A549 (cell line): ENCODE results near the gene RPS6KA4. TPM values are rescaled to one million over a fixed set of nuclear protein-coding genes. Genes with fewer than 3 reads are reported as not detected.

Experiments used
- EHMT2 ChIP-seq: fragments of 200-600 bp; sonication (generic); IDR thresholded peaks from 2 replicates; pipeline ENCODE4 v1.6.1; 2016; ENCODE audit warnings: antibody characterized with exemption, low read depth, mild to moderate bottlenecking, moderate library complexity
- polyA plus RNA-seq, 4 experiments: library from polyadenylated mRNA; depleted of rRNA in 3 of 4; stranded (reverse); fragments of >200 nt; fragmentation: RNase III in 1 of 4; extraction: RNeasy Plus Mini Kit Qiagen cat#74134 plus additional on column Dnase treatment in 1 of 4; gene quantifications; 2 replicates in 3 of 4; 3 replicates in 1 of 4; pipeline ENCODE4 v1.2.3, GENCODE V29; 2011 to 2017
- small RNA-seq, 6 experiments: library from RNA; depleted of rRNA; stranded (forward); fragments of <200 nt; gene quantifications; one replicate each; pipeline ENCODE3, GENCODE V24; 2012

RPS6KA4 gene
- polyA plus RNA-seq, 2 of the 4 experiments (the other 2 are of a cell fraction) = 21.4 to 35.9 TPM

- TF ChIP-seq EHMT2 = no peak
- TF ChIP-seq, all 56 proteins: peak for 0
Measured at GRCh38 chr11:64419818-64420485, 61.0 kb downstream of the RPS6KA4 start (continued).

Small RNAs within 50 kb of the gene (small RNA-seq; reads per million reads assigned to genes)
- 0 to 5.9 (median 1.0) reads per million in 6 experiments for gene MIR1237
- 0 to 6.4 (median 0.52) reads per million in 6 experiments for gene MIR7155

Other genes starting within 250 kb of the RPS6KA4 start
- gene MACROD1, start 193.0 kb upstream of the RPS6KA4 start, polyA plus RNA-seq (2011; rRNA removed) = 10.0 and 16.6 TPM in 2 replicates
- gene MACROD1, start 193.0 kb upstream of the RPS6KA4 start, polyA plus RNA-seq (2017; fragmentation: RNase III; extraction: RNeasy Plus Mini Kit Qiagen cat#74134 plus additional on column Dnase treatment) = 12.0 to 16.4 TPM (median 15.1 TPM) in 3 replicates
- gene STIP1, start 173.0 kb upstream of the RPS6KA4 start, polyA plus RNA-seq (2011; rRNA removed) = 288 and 300 TPM in 2 replicates
- gene STIP1, start 173.0 kb upstream of the RPS6KA4 start, polyA plus RNA-seq (2017; fragmentation: RNase III; extraction: RNeasy Plus Mini Kit Qiagen cat#74134 plus additional on column Dnase treatment) = 274 to 320 TPM (median 297 TPM) in 3 replicates
- gene FERMT3, start 152.4 kb upstream of the RPS6KA4 start, polyA plus RNA-seq (2011; rRNA removed) = 0.42 and 0.56 TPM in 2 replicates
- gene FERMT3, start 152.4 kb upstream of the RPS6KA4 start, polyA plus RNA-seq (2017; fragmentation: RNase III; extraction: RNeasy Plus Mini Kit Qiagen cat#74134 plus additional on column Dnase treatment) = 1.9 to 2.1 TPM (median 2.0 TPM) in 3 replicates
- gene TRPT1, start 133.0 kb upstream of the RPS6KA4 start, polyA plus RNA-seq (2011; rRNA removed) = 18.6 and 25.2 TPM in 2 replicates
- 24.2 to 28.5 TPM (median 26.1 TPM) in 3 replicates for gene TRPT1, start 133.0 kb upstream of the RPS6KA4 start, polyA plus RNA-seq (2017; fragmentation: RNase III; extraction: RNeasy Plus Mini Kit Qiagen cat#74134 plus additional on column Dnase treatment)
- 21.5 and 21.7 TPM in 2 replicates for gene NUDT22, start 132.9 kb upstream of the RPS6KA4 start, polyA plus RNA-seq (2011; rRNA removed)
- gene NUDT22, start 132.9 kb upstream of the RPS6KA4 start, polyA plus RNA-seq (2017; fragmentation: RNase III; extraction: RNeasy Plus Mini Kit Qiagen cat#74134 plus additional on column Dnase treatment) = 25.7 to 33.2 TPM (median 33.1 TPM) in 3 replicates
- gene DNAJC4, start 128.6 kb upstream of the RPS6KA4 start, polyA plus RNA-seq (2011; rRNA removed) = 8.9 and 9.8 TPM in 2 replicates
- gene DNAJC4, start 128.6 kb upstream of the RPS6KA4 start, polyA plus RNA-seq (2017; fragmentation: RNase III; extraction: RNeasy Plus Mini Kit Qiagen cat#74134 plus additional on column Dnase treatment) = 12.6 to 16.6 TPM (median 16.2 TPM) in 3 replicates
- gene VEGFB, start 124.6 kb upstream of the RPS6KA4 start, polyA plus RNA-seq (2011; rRNA removed) = 6.8 and 10.9 TPM in 2 replicates
- 24.6 to 26.7 TPM (median 26.5 TPM) in 3 replicates for gene VEGFB, start 124.6 kb upstream of the RPS6KA4 start, polyA plus RNA-seq (2017; fragmentation: RNase III; extraction: RNeasy Plus Mini Kit Qiagen cat#74134 plus additional on column Dnase treatment)
- gene FKBP2, start 118.1 kb upstream of the RPS6KA4 start, polyA plus RNA-seq (2011; rRNA removed) = 40.5 and 41.4 TPM in 2 replicates
- gene FKBP2, start 118.1 kb upstream of the RPS6KA4 start, polyA plus RNA-seq (2017; fragmentation: RNase III; extraction: RNeasy Plus Mini Kit Qiagen cat#74134 plus additional on column Dnase treatment) = 131 to 142 TPM (median 136 TPM) in 3 replicates
- 129 and 154 TPM in 2 replicates for gene PPP1R14B, start 112.2 kb upstream of the RPS6KA4 start, polyA plus RNA-seq (2011; rRNA removed)
- 152 to 155 TPM (median 152 TPM) in 3 replicates for gene PPP1R14B, start 112.2 kb upstream of the RPS6KA4 start, polyA plus RNA-seq (2017; fragmentation: RNase III; extraction: RNeasy Plus Mini Kit Qiagen cat#74134 plus additional on column Dnase treatment)
- 8.8 and 9.9 TPM in 2 replicates for gene PLCB3, start 107.6 kb upstream of the RPS6KA4 start, polyA plus RNA-seq (2011; rRNA removed)
- 19.2 to 21.3 TPM (median 21.2 TPM) in 3 replicates for gene PLCB3, start 107.6 kb upstream of the RPS6KA4 start, polyA plus RNA-seq (2017; fragmentation: RNase III; extraction: RNeasy Plus Mini Kit Qiagen cat#74134 plus additional on column Dnase treatment)
- 33.7 and 35.6 TPM in 2 replicates for gene BAD, start 74.5 kb upstream of the RPS6KA4 start, polyA plus RNA-seq (2011; rRNA removed)
- 65.7 to 68.4 TPM (median 66.4 TPM) in 3 replicates for gene BAD, start 74.5 kb upstream of the RPS6KA4 start, polyA plus RNA-seq (2017; fragmentation: RNase III; extraction: RNeasy Plus Mini Kit Qiagen cat#74134 plus additional on column Dnase treatment)
- 11.0 and 14.4 TPM in 2 replicates for gene GPR137, start 73.3 kb upstream of the RPS6KA4 start, polyA plus RNA-seq (2011; rRNA removed)
- 33.9 to 38.5 TPM (median 37.4 TPM) in 3 replicates for gene GPR137, start 73.3 kb upstream of the RPS6KA4 start, polyA plus RNA-seq (2017; fragmentation: RNase III; extraction: RNeasy Plus Mini Kit Qiagen cat#74134 plus additional on column Dnase treatment)
- gene KCNK4, start 67.9 kb upstream of the RPS6KA4 start, polyA plus RNA-seq (2011; rRNA removed) = not detected in 2 replicates
- 0.12 to 0.28 TPM (median 0.17 TPM) in 3 replicates for gene KCNK4, start 67.9 kb upstream of the RPS6KA4 start, polyA plus RNA-seq (2017; fragmentation: RNase III; extraction: RNeasy Plus Mini Kit Qiagen cat#74134 plus additional on column Dnase treatment)
- 1.9 TPM in 2 replicates for gene CATSPERZ, start 58.8 kb upstream of the RPS6KA4 start, polyA plus RNA-seq (2011; rRNA removed)
- 3.4 to 4.7 TPM (median 4.1 TPM) in 3 replicates for gene CATSPERZ, start 58.8 kb upstream of the RPS6KA4 start, polyA plus RNA-seq (2017; fragmentation: RNase III; extraction: RNeasy Plus Mini Kit Qiagen cat#74134 plus additional on column Dnase treatment)
- gene ESRRA, start 53.6 kb upstream of the RPS6KA4 start, polyA plus RNA-seq (2011; rRNA removed) = 13.9 and 15.2 TPM in 2 replicates
- gene ESRRA, start 53.6 kb upstream of the RPS6KA4 start, polyA plus RNA-seq (2017; fragmentation: RNase III; extraction: RNeasy Plus Mini Kit Qiagen cat#74134 plus additional on column Dnase treatment) = 30.9 to 35.5 TPM (median 33.5 TPM) in 3 replicates
- gene TRMT112, start 41.6 kb upstream of the RPS6KA4 start, polyA plus RNA-seq (2011; rRNA removed) = 305 and 363 TPM in 2 replicates
- 424 to 447 TPM (median 440 TPM) in 3 replicates for gene TRMT112, start 41.6 kb upstream of the RPS6KA4 start, polyA plus RNA-seq (2017; fragmentation: RNase III; extraction: RNeasy Plus Mini Kit Qiagen cat#74134 plus additional on column Dnase treatment)
- 305 and 377 TPM in 2 replicates for gene PRDX5, start 41.0 kb upstream of the RPS6KA4 start, polyA plus RNA-seq (2011; rRNA removed)
- 442 to 500 TPM (median 491 TPM) in 3 replicates for gene PRDX5, start 41.0 kb upstream of the RPS6KA4 start, polyA plus RNA-seq (2017; fragmentation: RNase III; extraction: RNeasy Plus Mini Kit Qiagen cat#74134 plus additional on column Dnase treatment)
- 4.8 and 5.7 TPM in 2 replicates for gene CCDC88B, start 19.0 kb upstream of the RPS6KA4 start, polyA plus RNA-seq (2011; rRNA removed)
- gene CCDC88B, start 19.0 kb upstream of the RPS6KA4 start, polyA plus RNA-seq (2017; fragmentation: RNase III; extraction: RNeasy Plus Mini Kit Qiagen cat#74134 plus additional on column Dnase treatment) = 8.8 to 10.3 TPM (median 9.7 TPM) in 3 replicates
- gene SLC22A11, start 196.8 kb downstream of the RPS6KA4 start, polyA plus RNA-seq (2011; rRNA removed) = 0.19 and 0.23 TPM in 2 replicates
- 0.07 to 0.17 TPM (median 0.16 TPM) in 3 replicates for gene SLC22A11, start 196.8 kb downstream of the RPS6KA4 start, polyA plus RNA-seq (2017; fragmentation: RNase III; extraction: RNeasy Plus Mini Kit Qiagen cat#74134 plus additional on column Dnase treatment)
- not detected in 2 replicates for gene SLC22A12, start 232.1 kb downstream of the RPS6KA4 start, polyA plus RNA-seq (2011; rRNA removed)
- gene SLC22A12, start 232.1 kb downstream of the RPS6KA4 start, polyA plus RNA-seq (2017; fragmentation: RNase III; extraction: RNeasy Plus Mini Kit Qiagen cat#74134 plus additional on column Dnase treatment) = not detected in 3 replicates